ENCODE measurements around the gene ALKBH3.
A peak's percentile ranks its signal among the peaks of the same experiment; 100 is the strongest.

The ALKBH3 gene

GRCh38 chr11:43943372-43943930 is 62.8 kb downstream of the ALKBH3 start:
- no peak for DNase-seq

DNA sequence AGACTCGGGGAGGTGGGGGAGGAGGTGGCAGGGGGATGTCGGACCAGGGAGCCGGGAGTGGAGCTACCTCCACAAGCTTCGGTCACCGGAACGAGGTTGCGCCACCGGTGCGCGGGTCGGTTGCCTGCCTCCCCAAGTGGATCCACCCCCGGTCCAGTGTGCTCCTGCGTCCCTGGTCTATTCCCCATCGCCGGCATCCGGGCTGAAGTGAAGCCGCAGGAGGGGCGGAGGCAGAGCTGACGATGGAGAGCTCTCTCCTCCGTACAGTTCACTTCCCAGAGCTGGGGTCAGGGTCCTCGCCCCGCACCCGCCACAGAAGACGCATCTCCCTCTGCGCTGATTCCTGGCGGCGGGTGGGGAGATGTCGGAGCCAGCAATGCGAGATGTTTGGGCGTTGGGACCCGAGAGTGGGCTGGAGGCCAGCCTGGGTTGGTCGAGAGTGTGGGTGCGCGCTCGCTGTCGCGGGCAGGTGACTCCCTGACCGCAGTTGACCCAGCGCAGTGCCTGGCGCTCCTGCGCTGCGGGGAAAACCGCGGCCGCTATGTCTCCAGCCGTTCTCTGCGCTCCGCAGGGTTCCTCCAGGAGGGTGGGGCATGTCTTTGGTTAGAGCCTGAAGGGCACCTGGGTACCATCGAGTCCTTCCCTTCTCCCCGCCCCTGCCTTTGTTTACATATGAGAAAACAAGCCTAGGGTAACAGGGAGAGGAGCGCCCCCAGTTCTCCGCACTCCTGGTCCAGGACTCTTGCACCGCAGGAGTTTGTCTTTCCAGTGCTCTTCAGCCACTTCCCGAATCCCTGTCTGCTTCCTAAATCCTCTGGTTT is 63.5 kb downstream of the ALKBH3 start:
- no peak for DNase-seq

- peak; percentile 19 to 33 for DNase-seq
Observed at GRCh38 chr11:43944761-43945311, 64.2 kb downstream of the ALKBH3 start.

DNA sequence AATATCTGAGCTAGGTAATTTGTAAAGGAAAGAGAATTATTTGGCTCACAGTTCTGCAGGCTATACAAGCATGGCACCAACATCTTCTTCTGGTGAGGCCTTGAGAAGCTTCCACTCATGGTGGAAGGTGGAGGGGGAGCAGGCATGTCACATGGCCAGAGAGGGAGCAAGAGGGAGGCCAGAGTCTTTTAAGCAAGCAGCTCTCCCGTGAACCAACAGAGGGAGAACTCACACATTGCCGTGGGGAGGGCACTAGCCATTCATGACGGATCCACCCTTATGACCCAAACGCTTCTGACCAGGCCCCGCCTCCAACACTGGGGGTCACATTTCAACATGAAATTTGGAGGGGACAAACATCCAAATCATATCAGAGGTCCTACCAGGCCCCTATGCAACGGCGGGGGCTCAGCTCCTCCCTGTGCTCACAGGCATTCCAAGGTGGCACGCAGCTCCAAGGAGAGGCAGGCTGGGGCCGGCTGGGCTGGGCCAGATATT is 66.4 kb downstream of the ALKBH3 start:
- no peak for DNase-seq

- no peak for DNase-seq
Observed at GRCh38 chr11:43947815-43948214, 67.2 kb downstream of the ALKBH3 start.

DNA sequence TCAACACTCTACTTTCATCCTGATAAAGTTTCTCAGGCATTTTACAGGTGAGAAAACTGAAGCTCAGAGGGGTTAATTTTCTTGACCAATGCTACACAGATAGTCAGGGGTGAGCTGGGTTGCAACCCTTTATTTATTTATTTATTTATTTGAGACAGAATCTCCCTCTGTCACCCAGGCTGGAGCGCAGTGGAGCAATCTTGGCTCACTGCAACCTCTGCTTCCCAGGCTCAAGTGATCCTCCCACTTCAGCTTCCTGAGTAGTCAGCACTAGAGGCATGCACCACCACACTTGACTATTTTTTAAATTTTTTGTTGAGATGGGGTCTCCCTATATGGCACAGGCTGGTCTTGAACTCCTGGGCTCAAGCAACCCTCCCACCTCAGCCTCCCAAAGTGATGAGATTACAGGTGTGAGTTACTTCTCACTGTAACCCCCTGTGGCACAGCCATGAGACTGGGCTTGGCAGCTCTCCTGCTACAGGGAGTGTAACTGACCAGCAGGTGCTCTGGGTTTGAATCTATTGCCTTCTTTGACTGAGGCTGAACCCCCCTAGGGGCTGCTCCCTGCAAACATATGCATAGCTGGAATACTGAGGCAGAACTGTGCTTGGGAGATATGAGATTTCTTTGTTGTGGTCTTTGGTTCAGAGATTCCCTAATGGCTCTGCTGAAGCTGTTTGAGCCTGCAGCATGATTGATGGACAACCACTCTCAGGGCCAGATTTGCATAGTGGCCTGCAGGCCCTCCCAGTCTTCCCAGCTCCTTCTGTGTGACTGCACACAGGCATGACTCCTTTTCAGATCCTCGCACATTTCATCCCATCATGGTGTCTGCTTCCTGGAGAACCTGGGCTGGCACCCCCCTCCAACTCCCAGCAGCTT is 68.0 kb downstream of the ALKBH3 start:
- DNase-seq, result no peak

GRCh38 chr11:43950311-43950855 is 69.8 kb downstream of the ALKBH3 start:
- DNase-seq, result no peak

- DNase-seq, result peak in 1 of 2 experiments; percentile 19
Observed at GRCh38 chr11:43951231-43951630, 70.6 kb downstream of the ALKBH3 start.

DNA sequence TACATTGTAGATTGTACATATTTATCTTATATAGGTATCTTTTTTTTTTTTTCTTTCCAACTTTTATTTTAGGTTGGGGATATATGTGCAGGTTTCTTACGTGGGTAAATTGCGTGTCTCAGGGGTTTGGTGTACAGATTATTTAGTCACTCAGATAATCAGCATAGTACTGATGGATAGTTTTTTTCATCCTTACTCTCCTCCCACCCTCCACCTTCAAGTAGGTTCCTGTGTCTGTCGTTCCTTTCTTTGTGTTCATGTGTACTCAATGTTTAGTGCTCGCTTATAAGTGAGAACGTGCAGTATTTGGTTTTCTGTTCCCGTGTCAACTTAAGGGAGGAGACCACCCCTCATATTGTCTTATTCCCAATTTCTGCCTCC is 71.4 kb downstream of the ALKBH3 start:
- DNase-seq, result no peak

GRCh38 chr11:43952401-43953342 is 72.0 kb downstream of the ALKBH3 start:
- no peak for DNase-seq

GRCh38 chr11:43953521-43953920 is 72.9 kb downstream of the ALKBH3 start:
- DNase-seq, result no peak

- no peak for DNase-seq
Observed at GRCh38 chr11:43954241-43954640, 73.6 kb downstream of the ALKBH3 start.

DNA sequence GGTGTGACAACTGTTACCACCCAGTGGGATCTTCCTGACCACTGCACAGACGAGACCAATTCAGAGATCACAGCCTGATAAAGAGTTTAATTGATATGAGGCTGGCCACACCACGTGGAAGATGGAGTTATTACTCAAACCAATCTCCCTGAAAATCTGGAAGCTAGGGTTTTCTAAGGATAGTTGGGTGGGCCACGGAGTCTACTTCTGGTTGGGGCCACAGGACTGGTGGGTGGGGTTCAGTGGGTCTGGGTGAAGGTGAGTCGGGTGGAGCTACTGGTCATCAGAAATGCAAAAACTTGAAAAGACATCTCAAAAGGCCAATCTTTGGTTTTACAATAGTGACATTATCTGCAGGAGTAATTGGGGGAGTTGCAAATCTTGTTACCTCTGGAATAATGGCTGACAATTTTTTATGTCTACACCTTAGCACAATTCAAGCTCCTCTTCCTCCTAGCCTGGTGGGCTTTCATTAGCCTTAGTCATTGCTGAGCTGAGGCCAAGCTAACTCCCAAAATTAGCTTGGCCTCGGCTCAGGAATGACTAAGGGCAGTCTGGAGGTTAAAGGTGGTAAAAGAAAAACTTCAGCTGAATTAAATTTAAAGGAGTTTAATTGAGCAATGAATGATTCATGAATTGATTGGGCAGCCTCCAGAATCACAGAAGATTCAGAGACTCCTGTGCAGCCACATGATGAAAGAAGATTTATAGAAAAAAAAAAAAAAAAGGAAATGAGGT is 74.9 kb downstream of the ALKBH3 start:
- no peak for DNase-seq

DNA sequence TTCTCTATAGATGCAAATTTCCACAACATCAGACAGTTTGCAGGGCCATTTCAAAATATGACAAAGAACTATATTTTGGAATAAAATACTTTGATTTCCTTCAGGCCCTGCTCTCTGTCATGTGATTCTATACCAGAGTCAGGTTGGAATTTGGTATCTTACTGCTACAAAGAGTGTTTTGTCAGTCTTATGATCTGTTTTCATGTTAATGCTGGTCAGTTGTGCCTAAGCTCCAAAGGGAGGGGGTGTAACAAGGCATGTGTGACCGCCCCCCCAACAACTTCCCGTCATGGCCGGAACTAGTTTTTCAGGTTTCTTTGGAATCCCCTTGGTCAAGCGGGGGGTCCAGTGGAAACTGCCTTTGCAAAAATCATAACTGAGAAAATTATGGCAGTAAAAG is 76.9 kb downstream of the ALKBH3 start:
- no peak for DNase-seq

DNA sequence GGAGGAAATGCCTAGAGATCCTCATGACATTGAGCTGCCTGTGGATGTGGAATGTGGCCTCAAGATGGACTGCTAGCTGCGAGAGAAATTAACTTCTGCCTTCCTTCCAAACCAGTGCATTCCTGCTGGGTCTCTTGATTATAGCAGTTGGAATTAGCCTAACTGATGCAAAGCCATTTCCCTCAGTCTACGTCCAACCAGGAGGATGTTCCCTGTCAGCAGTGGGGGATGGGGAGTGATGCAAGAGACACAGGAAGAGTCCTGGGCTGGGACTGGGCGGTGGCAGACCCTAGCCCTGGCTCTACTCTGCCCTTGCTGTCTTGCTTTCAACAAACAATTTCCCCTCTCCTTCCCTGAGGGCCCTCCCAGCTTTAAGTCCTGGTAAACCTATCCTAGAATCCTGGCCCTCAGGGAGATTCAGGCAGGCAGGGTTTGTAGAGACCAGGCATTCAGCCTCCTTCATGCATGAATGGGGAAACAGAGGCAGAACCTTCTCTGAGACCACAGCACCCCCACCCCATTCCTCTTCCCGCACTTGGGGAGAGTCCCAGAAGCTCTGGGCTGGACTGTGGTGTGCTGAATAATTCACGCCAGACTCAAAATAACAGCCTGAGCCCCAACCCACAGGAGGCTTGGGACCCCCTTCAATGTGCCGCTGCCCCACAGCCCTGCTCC is 78.8 kb downstream of the ALKBH3 start:
- no peak for DNase-seq

GRCh38 chr11:43962383-43963278 is 82.0 kb downstream of the ALKBH3 start:
- DNase-seq, result no peak

GRCh38 chr11:43963279-43963620 is 82.6 kb downstream of the ALKBH3 start:
- DNase-seq, result no peak

DNA sequence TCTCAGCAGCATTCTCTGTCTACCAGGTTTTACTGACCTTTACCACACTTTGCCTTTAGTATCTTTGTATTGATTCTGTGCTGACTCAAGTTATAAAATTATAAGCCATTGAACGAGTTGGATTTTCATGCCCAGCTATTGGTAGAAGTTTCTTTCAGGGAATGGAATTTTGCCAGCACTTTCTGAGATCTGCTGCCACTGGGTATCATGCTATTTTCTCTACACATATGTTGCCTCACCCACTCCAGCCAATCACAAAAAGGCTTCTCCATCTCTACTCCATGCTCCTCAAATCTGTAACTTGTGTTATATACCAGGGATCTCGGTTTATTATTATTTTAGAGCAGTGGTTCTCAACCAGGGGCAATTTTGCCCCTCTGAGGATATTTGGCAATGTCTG is 87.0 kb downstream of the ALKBH3 start:
- DNase-seq, result no peak

GRCh38 chr11:43968719-43969118 is 88.1 kb downstream of the ALKBH3 start:
- no peak for DNase-seq
